ENCODE measurements around the gene RFXAP. TPM values are rescaled to one million over a fixed set of nuclear protein-coding genes. Genes with fewer than 3 reads are reported as not detected.

Gene RFXAP
- total RNA-seq, 1 experiment from 2014 or later, result 16.0 TPM

- Histone ChIP-seq H3K4me3 (ENCODE audit: low read length) (no peak overlapping the region), H3K27ac (ENCODE audit: low read length) (no peak overlapping the region), H3K9me2 (replicated peaks; ENCODE audit: insufficient read depth, low read length) (no peaks in the 10 kb centered on the region), H3K27me3 (ENCODE audit: low read length) (no peaks in the 10 kb centered on the region), H3K9me3 (ENCODE audit: low read length) (no peaks in the 10 kb centered on the region), H3K36me3 (ENCODE audit: insufficient read depth, low read length) (no peaks in the 10 kb centered on the region), H3K4me1 (ENCODE audit: low read length) (no peaks in the 10 kb centered on the region), H3K9ac (ENCODE audit: low read length) (no peak overlapping the region), H3K79me2 (ENCODE audit: low read length) (no peaks in the 10 kb centered on the region), H4K20me1 (ENCODE audit: insufficient read depth, low read depth, low read length) (no peaks in the 10 kb centered on the region), H3K4me2 (ENCODE audit: low read depth, low read length, poor library complexity, severe bottlenecking) (no peak overlapping the region), H2AFZ (ENCODE audit: low read length) (no peak overlapping the region)
- no peak for DNase-seq
Observed at GRCh38 chr13:36862002-36862685, 43.1 kb downstream of the RFXAP start.

GRCh38 chr13:36862722-36863121 lies 43.7 kb downstream of the RFXAP start:
- Histone ChIP-seq H3K36me3 (ENCODE audit: insufficient read depth, low read length) (no peaks in the 10 kb centered on the region), H3K9me3 (ENCODE audit: low read length) (no peaks in the 10 kb centered on the region), H4K20me1 (ENCODE audit: insufficient read depth, low read depth, low read length) (no peaks in the 10 kb centered on the region), H3K9ac (ENCODE audit: low read length) (no peak overlapping the region), H2AFZ (ENCODE audit: low read length) (no peak overlapping the region), H3K4me1 (ENCODE audit: low read length) (no peaks in the 10 kb centered on the region), H3K79me2 (ENCODE audit: low read length) (no peaks in the 10 kb centered on the region), H3K4me2 (ENCODE audit: low read depth, low read length, poor library complexity, severe bottlenecking) (no peak overlapping the region), H3K4me3 (ENCODE audit: low read length) (no peak overlapping the region), H3K27ac (ENCODE audit: low read length) (no peak overlapping the region), H3K9me2 (replicated peaks; ENCODE audit: insufficient read depth, low read length) (no peaks in the 10 kb centered on the region), H3K27me3 (ENCODE audit: low read length) (no peaks in the 10 kb centered on the region)
- no peak for DNase-seq

GRCh38 chr13:36865265-36865664 lies 46.2 kb downstream of the RFXAP start:
- Histone ChIP-seq H3K79me2 (ENCODE audit: low read length) (no peaks in the 10 kb centered on the region), H4K20me1 (ENCODE audit: insufficient read depth, low read depth, low read length) (no peaks in the 10 kb centered on the region), H3K4me3 (ENCODE audit: low read length) (no peak overlapping the region), H3K36me3 (ENCODE audit: insufficient read depth, low read length) (no peaks in the 10 kb centered on the region), H3K9me2 (replicated peaks; ENCODE audit: insufficient read depth, low read length) (no peaks in the 10 kb centered on the region), H3K9ac (ENCODE audit: low read length) (no peak overlapping the region), H2AFZ (ENCODE audit: low read length) (no peak overlapping the region), H3K4me1 (ENCODE audit: low read length) (no peaks in the 10 kb centered on the region), H3K9me3 (ENCODE audit: low read length) (no peaks in the 10 kb centered on the region), H3K27ac (ENCODE audit: low read length) (no peak overlapping the region), H3K27me3 (ENCODE audit: low read length) (no peaks in the 10 kb centered on the region), H3K4me2 (ENCODE audit: low read depth, low read length, poor library complexity, severe bottlenecking) (no peak overlapping the region)
- no peak for DNase-seq

GRCh38 chr13:36866232-36866631 lies 47.2 kb downstream of the RFXAP start:
- Histone ChIP-seq H3K27me3 (ENCODE audit: low read length) (no peaks in the 10 kb centered on the region), H3K9ac (ENCODE audit: low read length) (no peak overlapping the region), H4K20me1 (ENCODE audit: insufficient read depth, low read depth, low read length) (no peaks in the 10 kb centered on the region), H3K4me3 (ENCODE audit: low read length) (no peak overlapping the region), H3K4me1 (ENCODE audit: low read length) (no peaks in the 10 kb centered on the region), H3K4me2 (ENCODE audit: low read depth, low read length, poor library complexity, severe bottlenecking) (no peak overlapping the region), H3K36me3 (ENCODE audit: insufficient read depth, low read length) (no peaks in the 10 kb centered on the region), H3K79me2 (ENCODE audit: low read length) (no peaks in the 10 kb centered on the region), H2AFZ (ENCODE audit: low read length) (no peak overlapping the region), H3K9me2 (replicated peaks; ENCODE audit: insufficient read depth, low read length) (no peaks in the 10 kb centered on the region), H3K27ac (ENCODE audit: low read length) (no peak overlapping the region), H3K9me3 (ENCODE audit: low read length) (no peaks in the 10 kb centered on the region)
- no peak for DNase-seq

- Histone ChIP-seq H3K9me3 (ENCODE audit: low read length) (no peaks in the 10 kb centered on the region), H3K4me3 (ENCODE audit: low read length) (no peak overlapping the region), H3K27me3 (ENCODE audit: low read length) (no peaks in the 10 kb centered on the region), H3K9me2 (replicated peaks; ENCODE audit: insufficient read depth, low read length) (no peaks in the 10 kb centered on the region), H2AFZ (ENCODE audit: low read length) (no peak overlapping the region), H3K79me2 (ENCODE audit: low read length) (no peaks in the 10 kb centered on the region), H3K9ac (ENCODE audit: low read length) (no peak overlapping the region), H3K27ac (ENCODE audit: low read length) (no peak overlapping the region), H3K4me2 (ENCODE audit: low read depth, low read length, poor library complexity, severe bottlenecking) (no peak overlapping the region), H4K20me1 (ENCODE audit: insufficient read depth, low read depth, low read length) (no peaks in the 10 kb centered on the region), H3K36me3 (ENCODE audit: insufficient read depth, low read length) (no peaks in the 10 kb centered on the region), H3K4me1 (ENCODE audit: low read length) (no peaks in the 10 kb centered on the region)
- no peak for DNase-seq
Observed at GRCh38 chr13:36870050-36870692, 51.1 kb downstream of the RFXAP start.

- H3K9me3 ChIP-seq (ENCODE audit: low read length), result no peaks in the 10 kb centered on the region
- H3K4me1 ChIP-seq (ENCODE audit: low read length), result peaks cover 4% of the 10 kb centered on the region
- H3K79me2 ChIP-seq (ENCODE audit: low read length), result no peaks in the 10 kb centered on the region
- no peaks in the 10 kb centered on the region for H3K27me3 ChIP-seq (ENCODE audit: low read length)
- no peaks in the 10 kb centered on the region for H4K20me1 ChIP-seq (ENCODE audit: insufficient read depth, low read depth, low read length)
- no peak overlapping the region for H2AFZ ChIP-seq (ENCODE audit: low read length)
- H3K4me3 ChIP-seq (ENCODE audit: low read length), result no peak overlapping the region
- no peak overlapping the region for H3K4me2 ChIP-seq (ENCODE audit: low read depth, low read length, poor library complexity, severe bottlenecking)
- no peak for DNase-seq
- no peak overlapping the region for H3K9ac ChIP-seq (ENCODE audit: low read length)
- no peak overlapping the region for H3K27ac ChIP-seq (ENCODE audit: low read length)
- H3K36me3 ChIP-seq (ENCODE audit: insufficient read depth, low read length), result no peaks in the 10 kb centered on the region
- no peaks in the 10 kb centered on the region for H3K9me2 ChIP-seq (replicated peaks; ENCODE audit: insufficient read depth, low read length)
Observed at GRCh38 chr13:36872621-36873020, 53.6 kb downstream of the RFXAP start.

GRCh38 chr13:36875431-36875830 lies 56.4 kb downstream of the RFXAP start:
- H3K9ac ChIP-seq (ENCODE audit: low read length), result no peak overlapping the region
- no peaks in the 10 kb centered on the region for H4K20me1 ChIP-seq (ENCODE audit: insufficient read depth, low read depth, low read length)
- no peak overlapping the region for H3K27ac ChIP-seq (ENCODE audit: low read length)
- no peaks in the 10 kb centered on the region for H3K9me2 ChIP-seq (replicated peaks; ENCODE audit: insufficient read depth, low read length)
- H3K36me3 ChIP-seq (ENCODE audit: insufficient read depth, low read length), result no peaks in the 10 kb centered on the region
- no peak for DNase-seq
- H3K9me3 ChIP-seq (ENCODE audit: low read length), result no peaks in the 10 kb centered on the region
- H3K79me2 ChIP-seq (ENCODE audit: low read length), result no peaks in the 10 kb centered on the region
- H3K4me2 ChIP-seq (ENCODE audit: low read depth, low read length, poor library complexity, severe bottlenecking), result no peak overlapping the region
- peaks cover 4% of the 10 kb centered on the region for H3K4me1 ChIP-seq (ENCODE audit: low read length)
- H3K4me3 ChIP-seq (ENCODE audit: low read length), result no peak overlapping the region
- H3K27me3 ChIP-seq (ENCODE audit: low read length), result no peaks in the 10 kb centered on the region
- no peak overlapping the region for H2AFZ ChIP-seq (ENCODE audit: low read length)

GRCh38 chr13:36875961-36876360 lies 56.9 kb downstream of the RFXAP start:
- H3K27me3 ChIP-seq (ENCODE audit: low read length), result no peaks in the 10 kb centered on the region
- H3K4me2 ChIP-seq (ENCODE audit: low read depth, low read length, poor library complexity, severe bottlenecking), result no peak overlapping the region
- no peaks in the 10 kb centered on the region for H4K20me1 ChIP-seq (ENCODE audit: insufficient read depth, low read depth, low read length)
- no peak for DNase-seq
- no peak overlapping the region for H3K9ac ChIP-seq (ENCODE audit: low read length)
- no peaks in the 10 kb centered on the region for H3K9me3 ChIP-seq (ENCODE audit: low read length)
- H3K27ac ChIP-seq (ENCODE audit: low read length), result no peak overlapping the region
- no peak overlapping the region for H3K4me3 ChIP-seq (ENCODE audit: low read length)
- H3K9me2 ChIP-seq (replicated peaks; ENCODE audit: insufficient read depth, low read length), result no peaks in the 10 kb centered on the region
- H3K79me2 ChIP-seq (ENCODE audit: low read length), result no peaks in the 10 kb centered on the region
- H3K36me3 ChIP-seq (ENCODE audit: insufficient read depth, low read length), result no peaks in the 10 kb centered on the region
- no peak overlapping the region for H2AFZ ChIP-seq (ENCODE audit: low read length)
- peaks cover 4% of the 10 kb centered on the region for H3K4me1 ChIP-seq (ENCODE audit: low read length)

All from Karpas-422 (cell line).